ENCODE data around the gene METTL22.
"Not testable (repeated sequence)": the region's sequence is repeated elsewhere in the genome, so short reads cannot be mapped to it uniquely, and the experiment has no call there.

The METTL22 gene

DNA sequence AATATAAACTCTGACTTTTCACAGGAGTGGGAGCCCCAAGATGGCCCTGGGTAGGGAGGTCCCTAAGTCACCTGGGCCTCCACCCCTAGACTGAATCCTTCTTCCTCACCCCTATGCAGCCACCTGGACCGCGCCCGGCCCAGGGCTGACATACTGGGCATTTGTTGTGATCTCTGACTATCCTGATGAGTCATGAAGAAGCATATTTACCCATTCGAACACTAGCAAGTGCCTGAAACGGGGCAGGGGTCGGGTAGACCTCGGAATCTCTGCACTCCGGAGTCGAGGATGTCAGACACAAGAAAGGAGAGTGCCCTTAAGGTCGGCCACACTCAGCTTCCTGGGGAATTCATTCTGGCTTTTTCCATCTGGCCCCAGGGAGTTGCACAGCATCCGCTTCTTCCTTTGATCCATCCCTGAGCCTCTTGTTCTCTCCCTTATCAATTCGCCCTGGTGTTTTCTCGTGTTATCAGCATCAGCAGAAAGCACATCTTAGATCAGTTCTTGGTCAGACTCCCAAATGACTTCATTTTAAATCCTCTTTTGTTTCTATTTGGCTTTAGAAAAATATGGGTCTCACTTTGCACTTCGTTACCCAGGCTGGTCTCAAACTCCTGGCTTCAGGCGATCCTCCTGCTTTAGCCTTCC, 10.4 kb downstream of the METTL22 start:
- DNase-seq (ENCODE audit: low read depth in 2 of 2): no peak

DNA sequence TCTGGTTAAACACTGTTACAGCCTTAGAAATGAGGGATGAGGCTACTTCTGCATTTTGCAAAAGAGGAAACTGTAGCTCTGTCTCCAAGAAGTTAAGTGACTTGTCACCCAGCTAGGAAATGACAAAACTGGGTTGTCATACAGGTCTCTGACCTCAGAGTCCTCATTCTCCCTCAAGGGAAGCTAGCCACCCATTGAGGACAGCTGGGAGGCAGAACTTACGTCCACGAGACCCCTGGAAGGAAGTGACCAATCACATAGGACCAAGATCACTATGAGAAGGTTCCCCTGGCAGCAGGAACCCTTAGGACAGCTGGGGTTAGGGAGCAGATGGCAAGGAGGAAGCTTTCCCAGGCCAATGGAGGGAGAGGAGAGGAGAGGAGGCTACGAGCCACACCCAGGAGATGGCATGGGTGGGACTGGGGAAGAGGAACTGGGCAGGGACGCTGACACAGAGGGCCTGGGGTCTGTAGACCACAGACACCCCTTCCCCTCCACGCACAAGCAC, 11.2 kb downstream of the METTL22 start:
- no peak for DNase-seq (ENCODE audit: low read depth in 2 of 2)

DNA sequence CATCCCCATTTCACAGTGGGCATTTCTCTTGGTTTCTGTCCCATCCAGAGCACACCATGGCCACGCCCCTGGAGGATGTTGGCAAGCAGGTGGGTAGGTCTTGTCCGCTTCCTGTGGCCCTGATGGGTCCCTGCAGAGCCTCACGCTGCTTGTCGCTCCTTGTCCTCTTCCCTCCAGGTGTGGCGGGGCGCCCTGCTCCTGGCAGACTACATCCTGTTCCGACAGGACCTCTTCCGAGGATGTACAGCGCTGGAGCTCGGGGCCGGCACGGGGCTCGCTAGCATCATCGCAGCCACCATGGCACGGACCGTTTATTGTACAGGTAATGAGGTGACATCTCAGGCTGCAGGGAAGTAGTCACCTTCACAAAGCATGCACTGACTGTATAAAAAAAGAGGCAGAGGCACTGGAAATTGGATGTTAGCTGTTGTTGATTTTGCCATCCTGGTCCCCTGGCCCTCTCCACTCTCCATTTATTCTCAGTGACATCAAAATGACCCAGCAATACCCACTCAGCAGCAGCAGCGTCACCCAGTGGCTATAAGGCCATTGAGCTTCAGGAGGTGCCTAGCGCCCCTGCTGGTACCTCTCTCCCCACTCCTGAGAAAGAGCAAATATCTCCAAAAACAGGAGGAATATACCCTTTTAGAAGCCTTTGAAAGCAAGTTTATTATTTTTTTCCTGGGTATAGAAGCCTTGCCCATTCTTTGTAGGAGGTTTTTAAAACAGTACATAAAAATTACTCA, 13.7 kb downstream of the METTL22 start:
- no peak for DNase-seq (ENCODE audit: low read depth in 2 of 2)

DNA sequence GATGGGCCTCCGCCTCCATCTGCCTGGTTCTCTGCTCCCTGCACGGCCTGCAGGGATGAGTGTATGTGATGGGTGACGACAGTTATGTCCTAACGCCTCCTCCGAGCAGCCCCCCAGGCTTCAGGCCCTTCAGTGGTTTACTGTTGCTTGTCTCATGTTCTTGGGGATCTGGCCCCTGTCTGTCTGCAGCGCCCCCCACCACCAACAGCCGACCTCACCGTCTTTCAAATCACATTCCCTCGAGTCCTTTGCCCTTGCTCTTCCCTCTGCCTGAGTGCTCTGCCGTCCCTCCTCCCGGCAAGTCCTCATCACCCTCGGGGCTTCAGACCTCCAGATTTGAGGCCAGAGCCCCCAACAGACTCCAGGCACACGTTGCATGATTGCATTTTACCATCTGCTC, 18.2 kb downstream of the METTL22 start:
- DNase-seq (ENCODE audit: low read depth in 2 of 2): no peak

DNA sequence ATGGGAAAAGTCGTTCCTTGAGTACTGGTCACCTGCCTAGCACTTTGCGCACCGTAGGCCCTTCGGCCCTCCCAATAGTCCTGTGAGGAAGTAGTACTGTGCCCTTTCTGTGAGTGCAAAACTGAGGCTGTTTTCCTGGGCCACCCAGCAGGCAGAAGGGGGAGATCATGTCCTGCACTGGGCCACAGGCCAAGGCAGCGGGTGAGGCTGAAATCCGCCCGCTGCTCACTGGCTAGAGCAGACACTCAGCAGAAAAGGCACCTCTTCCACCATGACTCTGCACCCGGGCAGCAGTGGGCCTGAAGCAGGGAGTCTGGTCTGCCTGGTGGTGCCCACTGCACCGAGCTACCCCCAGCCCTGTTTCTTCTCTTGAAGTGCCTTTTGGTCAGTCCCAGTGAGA, 20.2 kb downstream of the METTL22 start:
- DNase-seq (ENCODE audit: low read depth in 2 of 2): no peak

DNA sequence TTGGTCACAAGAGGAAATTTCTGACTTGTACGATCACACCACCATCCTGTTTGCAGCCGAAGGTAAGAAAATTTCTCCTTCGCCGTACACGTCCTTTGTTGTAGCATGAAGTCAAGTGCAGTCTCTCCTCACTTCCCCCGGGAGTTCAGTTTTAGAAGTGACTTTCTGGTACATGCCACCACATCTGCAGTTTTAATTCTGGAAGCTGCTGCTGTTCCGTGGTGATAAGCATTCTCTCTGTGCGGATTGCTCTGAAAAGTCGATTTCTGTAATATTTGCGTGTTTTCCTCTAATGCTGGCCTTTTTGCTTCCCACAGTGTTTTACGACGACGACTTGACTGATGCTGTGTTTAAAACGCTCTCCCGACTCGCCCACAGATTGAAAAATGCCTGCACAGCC, 20.6 kb downstream of the METTL22 start:
- no peak for DNase-seq (ENCODE audit: low read depth in 2 of 2)

DNA sequence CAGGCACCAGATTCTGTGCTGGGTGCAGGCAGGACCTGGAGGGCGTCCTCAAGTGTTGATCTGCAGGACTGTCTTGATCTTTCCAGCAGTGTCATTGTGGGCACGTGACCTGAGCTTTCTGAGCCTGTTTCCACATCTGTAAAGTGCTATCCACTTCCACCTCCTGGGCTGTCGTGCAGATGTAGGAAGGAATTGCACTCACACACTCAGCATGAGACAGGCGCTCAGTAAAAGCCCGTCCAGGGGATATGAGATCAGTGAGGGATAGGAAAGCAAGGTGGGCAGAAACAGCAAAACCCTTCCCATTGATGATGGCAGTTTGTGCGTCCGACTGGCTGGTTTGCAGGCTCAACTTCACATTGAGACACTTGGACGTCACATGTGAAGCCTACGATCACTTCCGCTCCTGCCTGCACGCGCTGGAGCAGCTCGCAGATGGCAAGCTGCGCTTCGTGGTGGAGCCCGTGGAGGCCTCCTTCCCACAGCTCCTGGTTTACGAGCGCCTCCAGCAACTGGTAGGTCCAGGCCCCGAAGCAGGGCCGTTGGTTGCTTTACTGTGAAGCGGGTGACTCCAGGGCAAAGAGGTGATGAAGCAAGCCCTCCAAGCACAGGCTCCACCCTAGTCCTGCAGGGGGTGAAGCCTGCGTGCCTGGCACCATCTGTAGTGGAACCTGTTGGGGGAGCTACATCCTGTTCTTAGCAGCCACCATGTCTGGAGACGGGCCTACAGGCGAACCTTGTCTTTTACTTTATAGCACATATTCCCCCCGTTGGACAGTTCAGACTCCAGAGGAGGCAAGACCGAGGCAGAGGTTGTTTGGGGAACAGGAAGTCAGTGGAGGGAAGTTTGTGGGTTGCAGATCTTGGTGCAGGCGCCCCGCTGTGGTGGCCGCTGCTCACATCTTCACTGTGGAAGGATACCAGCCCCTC, 23.0 kb downstream of the METTL22 start:
- DNase-seq (ENCODE audit: low read depth in 2 of 2): no peak

DNA sequence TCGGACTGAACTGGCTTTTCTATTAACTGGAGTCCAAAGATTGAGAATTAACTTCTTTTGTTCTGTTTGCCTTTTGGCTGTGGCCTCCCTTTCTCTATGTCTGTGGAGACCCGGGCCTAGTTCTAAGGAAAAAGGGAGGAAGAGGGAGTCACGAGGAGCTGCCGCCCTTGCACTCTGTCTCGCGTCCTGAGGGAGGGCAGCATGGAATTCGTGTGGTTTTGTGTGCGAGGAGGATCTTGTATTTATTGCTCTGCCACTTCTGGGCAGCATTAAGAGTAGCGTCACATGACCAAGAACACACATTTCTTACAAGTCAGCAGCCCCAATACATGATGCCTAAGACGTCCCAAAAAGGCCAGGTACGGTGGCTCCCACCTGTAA, 23.6 kb downstream of the METTL22 start:
- no peak for DNase-seq (ENCODE audit: low read depth in 2 of 2)

DNA sequence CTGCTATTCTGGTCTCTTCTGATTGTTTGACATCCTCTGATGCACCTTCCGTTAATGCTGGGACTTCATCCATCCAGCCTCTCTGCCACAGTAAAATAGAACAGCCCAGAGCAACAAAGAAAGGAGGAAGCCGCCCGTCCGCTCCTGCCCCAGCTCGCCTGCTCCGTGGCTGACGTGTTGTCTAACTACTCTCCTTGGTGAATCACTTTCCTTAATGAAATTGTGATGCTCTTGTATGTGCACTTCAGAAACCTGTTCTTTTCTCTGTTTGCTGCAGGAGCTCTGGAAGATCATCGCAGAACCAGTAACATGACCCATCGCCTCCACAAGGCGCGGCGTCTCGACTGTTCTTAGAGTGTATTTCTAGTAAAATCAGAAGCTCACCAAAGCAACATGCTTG, 24.3 kb downstream of the METTL22 start:
- DNase-seq (ENCODE audit: low read depth in 2 of 2): no peak

DNA sequence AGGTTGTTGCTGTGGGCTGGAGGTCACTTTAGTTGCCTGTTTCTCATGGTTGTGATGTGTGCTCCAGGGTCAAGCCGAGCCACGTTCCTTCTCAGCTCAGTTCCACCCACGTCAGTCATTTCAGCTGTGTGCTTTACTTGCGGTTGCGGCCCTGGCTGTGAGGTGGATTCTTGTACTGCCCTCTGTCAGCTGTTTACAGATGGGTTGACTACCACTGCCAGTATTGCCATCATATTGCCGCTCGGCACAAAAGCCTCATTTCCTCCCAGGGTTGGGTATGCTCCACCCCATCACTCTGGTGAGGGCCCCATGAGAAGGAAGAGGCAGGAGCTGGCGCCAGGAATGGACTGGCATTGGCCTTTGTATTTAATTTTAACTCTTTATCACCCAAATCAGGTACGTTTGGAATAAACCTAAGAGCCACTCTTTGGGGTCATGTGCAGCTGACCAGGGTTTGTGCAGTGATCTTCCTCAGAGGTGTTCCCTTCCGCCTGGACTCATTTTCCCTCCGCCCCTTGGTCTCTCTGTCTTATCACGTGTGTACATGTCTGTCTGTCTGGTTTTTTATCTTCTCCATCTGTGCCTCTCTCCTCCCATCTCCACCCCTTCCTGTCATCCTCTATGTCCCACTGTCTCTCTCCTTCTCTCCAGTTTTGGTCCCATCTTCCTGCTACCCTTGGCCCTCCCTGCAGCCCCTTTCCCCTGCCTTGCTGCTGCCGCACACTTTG, 25.0 kb downstream of the METTL22 start:
- DNase-seq (ENCODE audit: low read depth in 2 of 2): no peak

DNA sequence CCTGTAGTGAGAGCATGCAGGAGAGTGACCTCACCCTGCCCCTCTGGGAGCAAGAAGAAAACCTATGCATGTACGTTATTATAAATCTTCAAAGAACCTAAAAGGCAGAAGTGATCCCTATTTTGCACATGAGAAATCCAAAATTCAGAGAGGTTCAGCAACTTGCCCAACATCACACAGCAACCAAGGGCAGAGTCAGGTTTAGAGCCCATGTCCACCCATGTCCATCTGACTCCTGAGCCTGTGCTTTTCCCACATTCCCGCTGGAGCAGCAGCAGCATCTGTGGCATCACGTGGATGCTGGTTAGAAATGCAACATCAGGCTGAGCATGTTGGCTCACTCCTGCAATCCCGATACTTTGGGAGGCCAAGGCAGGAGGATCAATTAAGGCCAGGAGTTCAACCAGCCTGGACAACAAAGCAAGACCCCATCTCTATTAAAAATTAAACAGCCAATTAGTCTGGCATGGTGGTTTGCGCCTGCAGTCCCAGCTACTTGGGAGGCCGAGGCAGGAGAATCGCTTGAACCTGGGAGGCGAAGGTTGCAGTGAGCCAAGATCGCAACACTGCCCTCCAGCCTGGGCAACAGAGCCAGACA, 26.3 kb downstream of the METTL22 start:
- no peak for DNase-seq (ENCODE audit: low read depth in 2 of 2)

DNA sequence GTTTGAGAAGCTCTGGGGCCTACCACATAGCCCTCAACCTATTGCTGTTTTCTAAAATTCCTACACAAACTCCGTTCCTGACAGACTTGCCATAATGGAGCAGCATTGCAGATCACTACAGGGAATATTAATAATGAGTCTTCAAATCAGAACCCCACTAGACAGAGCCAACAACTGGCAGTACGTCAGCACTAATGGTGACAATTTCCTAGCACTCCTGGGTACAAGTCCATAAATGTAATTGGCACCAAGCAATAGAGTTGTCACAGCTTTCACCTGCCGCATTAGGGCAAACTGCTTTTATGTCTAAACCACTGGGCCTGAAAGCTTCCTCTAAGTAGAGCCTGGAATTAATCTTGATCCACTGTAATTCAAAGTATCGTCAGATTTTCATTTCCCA, 27.4 kb downstream of the METTL22 start:
- no peak for DNase-seq (ENCODE audit: low read depth in 2 of 2)

DNA sequence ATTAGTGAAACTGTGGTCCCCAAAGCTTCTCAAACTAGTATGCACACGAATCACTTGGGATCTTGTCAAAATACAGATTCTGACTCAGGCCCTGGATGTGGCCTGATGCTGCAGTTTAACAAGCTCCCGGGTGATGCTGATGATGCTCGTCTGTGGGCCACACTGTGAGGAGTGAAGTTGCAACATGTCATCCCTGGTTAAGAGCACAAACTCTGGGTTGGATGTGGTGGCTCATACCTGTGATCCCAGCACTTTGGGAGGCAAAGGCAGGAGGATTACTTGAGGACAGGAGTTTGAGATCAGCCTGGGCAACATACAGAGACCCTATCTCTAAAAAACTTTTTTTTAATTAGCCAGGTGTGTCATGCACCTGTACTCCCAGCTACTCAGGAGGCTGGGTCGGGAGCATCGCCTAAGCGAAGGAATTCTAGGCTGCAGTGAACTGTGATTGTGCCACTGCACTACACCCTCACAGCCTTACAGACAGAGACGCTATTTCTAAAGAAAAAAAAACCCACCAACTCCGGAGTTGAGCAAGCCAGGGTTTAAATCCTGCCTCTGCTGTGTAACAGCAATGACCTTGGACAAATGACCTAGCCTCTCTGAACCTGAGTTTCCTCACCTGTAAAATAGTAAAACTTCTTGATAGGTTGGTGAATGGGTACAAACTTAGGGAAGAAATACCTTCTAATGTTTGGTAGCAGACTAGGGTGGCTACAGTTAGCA, 28.5 kb downstream of the METTL22 start:
- no peak for DNase-seq (ENCODE audit: low read depth in 2 of 2)

DNA sequence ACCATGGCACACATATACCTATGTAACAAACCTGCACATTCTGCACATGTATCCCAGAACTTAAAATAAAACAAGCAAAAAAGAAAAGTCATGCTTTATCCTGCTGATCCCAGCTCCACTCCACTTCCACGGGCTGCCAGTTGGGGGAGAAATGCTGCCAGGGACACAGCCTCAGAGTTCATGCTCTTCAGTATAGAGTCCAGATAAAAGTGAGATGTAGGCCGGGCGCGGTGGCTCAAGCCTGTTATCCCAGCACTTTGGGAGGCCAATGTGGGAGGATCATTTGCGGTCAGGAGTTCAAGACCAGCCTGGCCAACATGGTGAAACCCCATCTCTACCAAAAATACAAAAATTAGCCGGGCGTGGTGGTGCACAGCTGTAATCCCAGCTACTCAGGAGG, 30.5 kb downstream of the METTL22 start:
- DNase-seq (ENCODE audit: low read depth in 2 of 2): not testable (repeated sequence)

DNA sequence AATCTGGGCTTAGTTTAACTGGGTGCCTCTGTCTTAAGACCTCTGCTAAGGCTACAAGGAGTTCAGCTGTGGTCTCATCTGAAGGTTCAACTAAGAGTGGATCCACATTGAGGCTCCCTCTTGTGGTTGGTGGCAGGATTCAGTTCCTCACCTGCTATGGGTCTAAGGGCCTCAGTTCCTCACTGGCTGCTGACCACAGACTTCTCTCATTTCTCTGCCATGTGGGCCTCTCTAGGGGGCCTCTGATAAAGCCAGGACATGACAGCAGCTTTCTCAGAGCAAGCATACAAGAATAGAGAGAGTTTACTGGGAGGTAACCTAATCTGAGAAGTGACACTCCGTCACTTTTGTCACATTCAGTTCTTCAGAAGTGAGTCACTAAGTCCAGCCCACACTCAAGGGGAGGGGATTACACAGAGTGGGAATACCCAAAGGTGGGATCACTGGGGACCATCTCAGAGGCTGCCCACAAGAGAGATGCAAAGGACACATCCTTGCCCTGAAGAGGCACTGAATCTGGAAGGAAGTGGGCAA, 33.8 kb downstream of the METTL22 start:
- DNase-seq (ENCODE audit: low read depth in 2 of 2): no peak

DNA sequence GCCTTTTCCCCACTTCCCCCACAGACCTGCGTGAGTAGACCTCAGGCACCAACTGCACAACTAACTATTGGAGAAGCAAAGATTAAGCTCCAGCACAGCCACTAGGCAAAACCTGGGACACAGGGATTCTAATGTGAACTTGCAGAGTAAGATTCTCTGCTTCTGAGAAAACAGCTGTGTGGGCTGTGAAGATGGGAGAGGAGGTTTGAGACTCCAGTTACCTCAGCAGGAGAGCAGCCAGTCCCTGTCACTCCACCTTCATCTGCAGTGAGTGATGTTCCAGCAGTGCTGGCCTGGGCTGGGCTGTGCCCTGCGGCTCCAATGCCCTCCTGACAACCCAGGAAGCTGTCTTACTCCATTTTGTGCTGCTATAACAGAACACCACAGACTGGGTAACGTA, 34.9 kb downstream of the METTL22 start:
- no peak for DNase-seq (ENCODE audit: low read depth in 2 of 2)

DNA sequence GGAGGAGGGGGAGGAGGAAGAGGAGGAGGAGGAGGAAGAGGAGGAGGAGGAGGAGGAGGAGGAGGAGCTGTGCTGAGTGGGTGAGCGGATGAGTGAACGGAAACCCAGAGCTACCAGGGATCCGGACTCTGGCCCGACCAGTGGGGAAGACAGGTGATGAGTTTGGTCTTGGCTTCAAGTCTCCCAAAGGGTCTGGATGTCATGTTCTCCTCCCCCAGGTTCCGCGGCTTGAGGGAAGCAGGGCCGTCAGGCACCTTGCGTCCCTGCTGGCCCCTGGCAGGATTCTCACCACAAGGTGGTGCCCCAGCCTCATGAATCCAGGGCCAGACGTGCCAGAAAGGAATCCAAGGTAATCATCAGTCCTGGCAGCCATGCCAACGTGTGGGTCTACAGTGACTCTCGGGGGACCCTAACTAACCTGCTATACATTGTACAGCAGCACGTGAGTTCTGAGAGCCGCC, 39.4 kb downstream of the METTL22 start:
- no peak for DNase-seq (ENCODE audit: low read depth in 2 of 2)

DNA sequence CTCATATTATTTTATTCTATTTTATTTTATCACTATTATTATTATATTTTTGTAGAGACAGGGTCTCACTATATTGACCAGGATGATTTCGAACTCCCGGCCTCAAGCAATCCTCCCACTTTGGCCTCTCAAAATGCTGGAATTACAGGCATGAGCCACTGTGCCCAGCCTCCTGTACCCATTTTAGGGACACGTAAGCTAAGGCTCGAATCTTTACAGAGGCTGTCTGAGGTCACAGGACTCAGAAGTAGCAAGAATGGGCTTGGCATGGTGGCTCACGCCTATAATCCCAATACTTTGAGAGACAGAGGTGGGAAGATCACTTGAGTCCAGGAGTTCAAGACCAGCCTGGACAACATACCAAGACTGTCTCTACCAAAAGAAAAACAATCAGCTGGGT, 40.2 kb downstream of the METTL22 start:
- DNase-seq (ENCODE audit: low read depth in 2 of 2): no peak

DNA sequence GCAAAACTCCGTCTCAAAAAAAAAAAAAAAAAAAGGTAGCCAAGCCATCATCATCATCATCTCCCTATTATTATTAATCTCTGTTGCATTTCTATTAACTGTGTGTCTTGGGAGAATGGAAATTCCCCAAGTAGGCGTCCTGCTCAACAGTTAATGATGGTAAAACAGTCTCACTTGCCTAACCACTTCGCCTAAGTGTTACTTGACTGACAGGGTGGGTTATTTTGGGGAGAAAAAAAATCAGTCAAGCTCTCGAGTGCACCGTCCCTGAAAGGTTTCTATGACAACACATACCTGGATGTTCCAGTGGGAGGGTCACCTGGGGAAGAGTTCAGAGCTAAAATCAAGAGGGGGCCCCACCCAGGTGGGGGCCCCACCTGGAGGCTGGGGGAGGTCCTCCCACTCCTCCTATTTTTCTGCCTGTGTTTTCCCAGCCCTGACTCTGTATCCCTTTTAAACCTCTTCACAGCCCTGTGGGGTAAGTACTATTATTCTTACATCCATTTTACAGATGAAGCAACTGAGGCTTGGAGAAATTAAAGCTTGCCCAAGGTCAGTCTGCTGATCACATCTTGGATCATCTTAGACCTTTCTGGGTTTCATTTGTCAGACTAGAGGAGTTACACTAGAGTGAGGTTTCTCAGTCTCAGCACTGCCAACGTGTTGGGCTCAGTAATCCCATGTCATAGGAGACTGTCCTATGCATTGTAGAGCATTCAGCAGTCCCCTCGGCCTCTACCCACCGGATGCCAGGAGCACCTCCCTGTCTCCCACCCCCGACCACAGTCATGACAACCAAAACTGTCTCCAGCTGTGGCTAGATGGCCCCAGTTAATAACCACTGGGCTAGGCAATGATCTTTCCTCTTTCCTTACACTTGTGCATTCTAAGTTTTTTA, 41.9 kb downstream of the METTL22 start:
- DNase-seq (ENCODE audit: low read depth in 2 of 2): no peak

All from stimulated activated CD8-positive, alpha-beta memory T cell treated with anti-CD3 and anti-CD28 coated beads, Interleukin-2, amount 100 ng/mL, for 1 hour (primary cell).